SU-DHL-6 (cell line): ENCODE measurements around the gene USF1.

Source experiments
- H2AFZ ChIP-seq: fragments of 200-600 bp; sonication (generic); 2 replicates; pipeline ENCODE4 v1.6.1; 2014; ENCODE audit warnings: low read depth, mild to moderate bottlenecking, moderate library complexity, mixed read lengths, antibody characterized with exemption, low read length; ENCODE audit not compliant: severe bottlenecking
- H3F3A ChIP-seq: fragments of 200-600 bp; shearing (Covaris generic); 2 replicates; pipeline ENCODE4 v1.6.0; 2016; ENCODE audit warnings: antibody characterized with exemption, mild to moderate bottlenecking; ENCODE audit not compliant: insufficient read depth
- H3K27ac ChIP-seq: fragments of 200-600 bp; sonication (generic); 2 replicates; pipeline ENCODE4 v1.5.1; 2016; ENCODE audit warnings: low read depth, mild to moderate bottlenecking, low read length, moderate library complexity, mixed read lengths
- H3K27me3 ChIP-seq: fragments of 200-600 bp; sonication (generic), shearing (Covaris generic); 2 replicates; pipeline ENCODE4 v1.6.0; 2014; ENCODE audit warnings: mild to moderate bottlenecking, low read length
- H3K36me3 ChIP-seq: fragments of 200-600 bp; sonication (generic); 2 replicates; pipeline ENCODE4 v1.6.1; 2014; ENCODE audit warnings: mild to moderate bottlenecking, low read length, mixed read lengths
- H3K4me2 ChIP-seq: fragments of 300-600, 200-600 bp; shearing (Covaris generic), sonication (generic); 2 replicates; pipeline ENCODE4 v1.6.0; 2014; ENCODE audit warnings: low read length, low read depth, mild to moderate bottlenecking; ENCODE audit not compliant: poor library complexity, severe bottlenecking
- H3K4me3 ChIP-seq: fragments of 200-600 bp; sonication (generic); 2 replicates; pipeline ENCODE4 v1.5.1; 2014; ENCODE audit warnings: antibody characterized with exemption, low read length, mild to moderate bottlenecking, mixed read lengths; ENCODE audit not compliant: insufficient read depth, poor library complexity, severe bottlenecking
- H3K79me2 ChIP-seq: fragments of 200-600 bp; sonication (generic); 2 replicates; pipeline ENCODE4 v1.6.1; 2014; ENCODE audit warnings: mild to moderate bottlenecking, low read length, moderate library complexity; ENCODE audit not compliant: insufficient read depth
- H3K9ac ChIP-seq: fragments of 200-600 bp; sonication (generic); 2 replicates; pipeline ENCODE4 v1.7.0; 2014; ENCODE audit warnings: mild to moderate bottlenecking, low read length
- H3K9me2 ChIP-seq: fragments of 200-600 bp; sonication (generic); replicated peaks from 2 replicates; pipeline ENCODE4 v1.6.1; 2014; ENCODE audit warnings: low read length; ENCODE audit not compliant: insufficient read depth
- H3K9me3 ChIP-seq: fragments of 200-600 bp; sonication (generic); 2 replicates; pipeline ENCODE4 v1.6.1; 2014; ENCODE audit warnings: low read length, mixed read lengths; ENCODE audit not compliant: insufficient read depth
- H4K20me1 ChIP-seq: fragments of 200-600 bp; sonication (generic); 2 replicates; pipeline ENCODE4 v1.6.1; 2014; ENCODE audit warnings: low read depth, mild to moderate bottlenecking, antibody characterized with exemption, low read length, moderate library complexity, mixed read lengths
- EZH2phosphoT487 ChIP-seq: fragments of 200-600 bp; sonication (generic), shearing (Covaris generic); conservative IDR thresholded peaks from 2 replicates; pipeline ENCODE4 v1.6.1; 2018; ENCODE audit warnings: mild to moderate bottlenecking, antibody characterized with exemption, low read length, moderate library complexity, mixed read lengths
- TF ChIP-seq, protein P1 (sequence below): fragments of 200-600 bp; sonication (generic); IDR thresholded peaks from one replicate; pipeline ENCODE4 v1.5.1; 2017; ENCODE audit warnings: antibody characterized with exemption, mild to moderate bottlenecking, low read length, moderate library complexity; ENCODE audit not compliant: insufficient read depth, poor library complexity, severe bottlenecking

USF1 gene

DNA sequence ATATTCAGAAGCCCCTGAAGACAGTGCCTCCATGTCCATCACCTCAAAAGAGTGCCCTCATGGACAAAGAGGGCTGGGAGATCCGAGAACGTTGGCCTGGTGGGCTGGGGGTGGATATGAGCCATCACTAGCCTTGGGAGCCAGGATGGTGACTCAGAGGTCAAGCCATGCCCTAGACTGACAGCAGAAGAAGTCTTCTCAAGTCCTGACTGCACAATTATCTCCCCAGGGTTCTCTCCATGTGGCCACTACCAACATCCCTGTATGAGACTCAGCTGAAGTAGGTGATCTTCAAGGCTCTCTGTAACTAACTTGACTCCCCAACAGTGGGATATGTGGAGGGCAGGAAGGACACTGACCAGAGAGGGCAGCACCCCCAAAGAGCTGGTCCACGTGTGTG is 7.1 kb upstream of the USF1 start:
- no peaks in the 10 kb centered on the region for H3K27me3 ChIP-seq
- no peak overlapping the region for H3K9ac ChIP-seq
- H3K79me2 ChIP-seq, result no peaks in the 10 kb centered on the region
- no peaks in the 10 kb centered on the region; the same call in 1 of the 2 replicates for H3K36me3 ChIP-seq
- H2AFZ ChIP-seq, result no peak overlapping the region
- H3K9me3 ChIP-seq, result no peaks in the 10 kb centered on the region
- H3K27ac ChIP-seq, result no peak overlapping the region
- no peak overlapping the region for H3K4me2 ChIP-seq
- 0 out of 2 replicates have a peak, but pooled peaks cover 6% of the 10 kb centered on the region for H3F3A ChIP-seq
- H3K9me2 ChIP-seq, result no peaks in the 10 kb centered on the region
- no peaks in the 10 kb centered on the region for H4K20me1 ChIP-seq
- no peak overlapping the region for H3K4me3 ChIP-seq
- TF ChIP-seq, protein P1, sequence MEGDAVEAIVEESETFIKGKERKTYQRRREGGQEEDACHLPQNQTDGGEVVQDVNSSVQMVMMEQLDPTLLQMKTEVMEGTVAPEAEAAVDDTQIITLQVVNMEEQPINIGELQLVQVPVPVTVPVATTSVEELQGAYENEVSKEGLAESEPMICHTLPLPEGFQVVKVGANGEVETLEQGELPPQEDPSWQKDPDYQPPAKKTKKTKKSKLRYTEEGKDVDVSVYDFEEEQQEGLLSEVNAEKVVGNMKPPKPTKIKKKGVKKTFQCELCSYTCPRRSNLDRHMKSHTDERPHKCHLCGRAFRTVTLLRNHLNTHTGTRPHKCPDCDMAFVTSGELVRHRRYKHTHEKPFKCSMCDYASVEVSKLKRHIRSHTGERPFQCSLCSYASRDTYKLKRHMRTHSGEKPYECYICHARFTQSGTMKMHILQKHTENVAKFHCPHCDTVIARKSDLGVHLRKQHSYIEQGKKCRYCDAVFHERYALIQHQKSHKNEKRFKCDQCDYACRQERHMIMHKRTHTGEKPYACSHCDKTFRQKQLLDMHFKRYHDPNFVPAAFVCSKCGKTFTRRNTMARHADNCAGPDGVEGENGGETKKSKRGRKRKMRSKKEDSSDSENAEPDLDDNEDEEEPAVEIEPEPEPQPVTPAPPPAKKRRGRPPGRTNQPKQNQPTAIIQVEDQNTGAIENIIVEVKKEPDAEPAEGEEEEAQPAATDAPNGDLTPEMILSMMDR, result no peak
- TF ChIP-seq EZH2phosphoT487, result no peak

DNA sequence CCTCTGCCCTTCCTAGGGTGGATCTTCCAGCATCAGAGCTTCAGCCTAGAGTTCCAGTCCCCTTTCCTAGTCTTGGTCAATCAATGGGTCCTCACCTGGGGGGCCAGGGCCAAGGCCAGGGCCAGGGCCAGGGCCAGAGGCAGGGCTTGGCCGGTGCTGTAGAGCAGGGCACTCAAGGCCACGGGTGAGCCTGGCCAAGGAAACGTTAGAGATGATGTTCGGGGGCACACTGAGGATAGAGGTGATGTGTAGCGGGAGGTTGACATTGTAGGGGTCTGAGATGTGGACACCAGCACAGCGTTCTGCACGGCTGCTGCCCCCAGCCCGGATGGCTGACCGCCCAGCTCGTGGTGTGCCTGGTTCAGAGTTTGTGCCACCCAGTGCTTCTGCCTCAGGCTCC is 5.4 kb upstream of the USF1 start:
- Histone ChIP-seq H3F3A (peaks cover 21% of the 10 kb centered on the region), H3K4me2 (no peak overlapping the region), H3K9ac (no peak overlapping the region)

GRCh38 chr1:161048949-161049722 is 3.4 kb upstream of the USF1 start:
- H3K27ac ChIP-seq, result no peak overlapping the region
- no peak overlapping the region for H3K9ac ChIP-seq
- H4K20me1 ChIP-seq, result no peaks in the 10 kb centered on the region
- H3F3A ChIP-seq, result peaks cover 32% of the 10 kb centered on the region
- TF ChIP-seq, protein P1, result no peak
- TF ChIP-seq EZH2phosphoT487, result no peak
- no peaks in the 10 kb centered on the region for H3K9me3 ChIP-seq
- no peaks in the 10 kb centered on the region for H3K9me2 ChIP-seq
- H2AFZ ChIP-seq, result no peak overlapping the region
- H3K27me3 ChIP-seq, result no peaks in the 10 kb centered on the region
- no peaks in the 10 kb centered on the region; the same call in 1 of the 2 replicates for H3K36me3 ChIP-seq
- H3K4me3 ChIP-seq, result no peak overlapping the region
- H3K4me2 ChIP-seq, result no peak overlapping the region
- H3K79me2 ChIP-seq, result peaks cover 8% of the 10 kb centered on the region

More for the DNA sequence above, 5.4 kb upstream of the USF1 start:
- Histone ChIP-seq H4K20me1 (no peaks in the 10 kb centered on the region), H3K27ac (no peak overlapping the region), H2AFZ (no peak overlapping the region), H3K4me3 (no peak overlapping the region), H3K79me2 (no peaks in the 10 kb centered on the region), H3K9me2 (no peaks in the 10 kb centered on the region), H3K27me3 (no peaks in the 10 kb centered on the region), H3K36me3 (no peaks in the 10 kb centered on the region; the same call in 1 of the 2 replicates), H3K9me3 (no peaks in the 10 kb centered on the region)
- TF ChIP-seq, protein P1, result no peak
- TF ChIP-seq EZH2phosphoT487, result no peak
